Upper lobe of left lung (tissue), 6 donors: ENCODE measurements around the gene SRD5A1. TPM values are rescaled to one million over a fixed set of nuclear protein-coding genes. Genes with fewer than 3 reads are reported as not detected.
A peak's percentile ranks its signal among the peaks of the same experiment; 100 is the strongest.

ENCODE experiments used
- ATAC-seq, 2 donors: fragments of 200-7000 bp; cut with Tn5 transposase; one replicate each; pipeline ENCODE4 v1.9.1; 2022; ENCODE audit warnings: mild to moderate bottlenecking in 2 of 2, moderate library complexity in 2 of 2; ENCODE audit not compliant: low FRiP score in 2 of 2
- DNase-seq, 2 donors: peaks; one replicate each; pipeline ENCODE4 v3.0.0-alpha.2; 2019 to 2020
- H3K27ac ChIP-seq, 4 donors: fragments of 200-600 bp; sonication (generic); one replicate each; pipeline ENCODE4 v1.5.1; 2016 to 2019
- H3K27me3 ChIP-seq, 4 donors: fragments of 200-600 bp; sonication (generic); one replicate each; pipeline ENCODE4 v1.5.1; 2017 to 2019
- H3K36me3 ChIP-seq, 4 donors: fragments of 200-600 bp; sonication (generic); one replicate each; pipeline ENCODE4 v1.5.1; 2016 to 2019
- H3K4me1 ChIP-seq, 4 donors: fragments of 200-600 bp; sonication (generic); one replicate each; pipeline ENCODE4 v1.5.1; 2018 to 2019
- H3K4me3 ChIP-seq, 4 donors: fragments of 200-600 bp; sonication (generic); one replicate each; pipeline ENCODE4 v1.5.1; 2017 to 2019; ENCODE audit warnings: mild to moderate bottlenecking in 2 of 4, moderate library complexity in 1 of 4
- H3K9me3 ChIP-seq, 4 donors: fragments of 200-600 bp; sonication (generic); one replicate each; pipeline ENCODE4 v1.5.1; 2018 to 2019
- CTCF ChIP-seq, 6 experiments: fragments of 450-650 bp in 4 of 6; fragments of 200-600 bp in 2 of 6; sonication (generic) in 2 of 6; IDR thresholded peaks; one replicate each; pipeline ENCODE4 v1.5.1; 2016 to 2019; ENCODE audit warnings: antibody characterized with exemption in 6 of 6
- EP300 ChIP-seq, 4 donors: sonication (generic); formaldehyde crosslinking; IDR thresholded peaks; one replicate each; pipeline ENCODE4 v1.5.1; 2017; ENCODE audit warnings: antibody characterized with exemption in 4 of 4, control low read depth in 2 of 4
- POLR2A ChIP-seq, 4 donors: fragments of 450-650 bp; IDR thresholded peaks; one replicate each; pipeline ENCODE4 v1.5.1; 2016 to 2017; ENCODE audit warnings: antibody characterized with exemption in 4 of 4, mild to moderate bottlenecking in 2 of 4
- POLR2AphosphoS5 ChIP-seq, 2 donors: sonication (generic); formaldehyde crosslinking; IDR thresholded peaks; one replicate each; pipeline ENCODE4 v1.5.1; 2017; ENCODE audit warnings: antibody characterized with exemption in 2 of 2
- WGBS, 2 donors: methylation state at CpG; one replicate each; pipeline ENCODE4 v1.1.5; 2017 to 2018; 5-methylcytosine and 5-hydroxymethylcytosine counted together
- total RNA-seq, 6 donors: library from RNA; depleted of rRNA in 4 of 6; stranded (reverse); fragments of >200 nt in 4 of 6; gene quantifications; one replicate each; pipeline versions ENCODE4 v1.1.0 to v1.2.1, GENCODE V29; 2016 to 2021
- donor health status: DM: no; HTN: no; CAD: no; lungs with moderate emphysema.
- donor health status: DM: no; HTN: yes; CAD: no; lungs with severe emphysema.

SRD5A1 gene
- total RNA-seq, 6 donors from 2014 or later = 3.1 to 10.8 (median 8.8) TPM

- Histone ChIP-seq H3K27me3 (peaks cover 0 to 11% (median 5%) of the 10 kb centered on the region in 4 donors), H3K9me3 (no peaks in the 10 kb centered on the region), H3K4me1 (peaks cover 3 to 12% (median 9%) of the 10 kb centered on the region in 4 donors), H3K36me3 (no peaks in the 10 kb centered on the region), H3K4me3 (no peak overlapping the region), H3K27ac (no peak overlapping the region)
- peak in 1 of 2 donors; percentile 21 for ATAC-seq
- TF ChIP-seq EP300 (IDR thresholded peaks at IDR 0.05) (no peak), POLR2AphosphoS5 (IDR thresholded peaks at IDR 0.05) (no peak)
- whole genome bisulfite sequencing, 2 donors = 82 to 85% methylated on average over 15 of the region's 15 CpGs
- DNase-seq = no peak
Observed at GRCh38 chr5:6585939-6586646, 47.1 kb upstream of the SRD5A1 start.

GRCh38 chr5:6586647-6587042, 46.6 kb upstream of the SRD5A1 start:
- H3K4me1 ChIP-seq = peaks cover 3 to 12% (median 9%) of the 10 kb centered on the region in 4 donors
- H3K27me3 ChIP-seq = peaks cover 0 to 11% (median 5%) of the 10 kb centered on the region in 4 donors
- H3K9me3 ChIP-seq = no peaks in the 10 kb centered on the region
- DNase-seq (no peak), ATAC-seq (no peak)
- H3K36me3 ChIP-seq = no peaks in the 10 kb centered on the region
- no peak for TF ChIP-seq POLR2AphosphoS5 (IDR thresholded peaks at IDR 0.05)
- TF ChIP-seq CTCF (IDR thresholded peaks at IDR 0.05) = no peak
- no peak for TF ChIP-seq EP300 (IDR thresholded peaks at IDR 0.05)
- no peak for TF ChIP-seq POLR2A (IDR thresholded peaks at IDR 0.05)
- H3K27ac ChIP-seq = no peak overlapping the region
- H3K4me3 ChIP-seq = no peak overlapping the region
- 83% methylated on average over 5 of the region's 5 CpGs for WGBS, 2 donors

- Histone ChIP-seq H3K4me1 (peaks cover 3 to 12% (median 9%) of the 10 kb centered on the region in 4 donors), H3K36me3 (no peaks in the 10 kb centered on the region), H3K4me3 (no peak overlapping the region), H3K27ac (no peak overlapping the region), H3K27me3 (peaks cover 0 to 11% (median 5%) of the 10 kb centered on the region in 4 donors), H3K9me3 (no peaks in the 10 kb centered on the region)
- DNase-seq (no peak), ATAC-seq (no peak)
- WGBS, 2 donors = 83 to 86% methylated on average over 9 of the region's 9 CpGs
- no peak for TF ChIP-seq POLR2AphosphoS5 (IDR thresholded peaks at IDR 0.05)
- no peak for TF ChIP-seq CTCF (IDR thresholded peaks at IDR 0.05)
- no peak for TF ChIP-seq EP300 (IDR thresholded peaks at IDR 0.05)
- TF ChIP-seq POLR2A (IDR thresholded peaks at IDR 0.05) = no peak
Observed at GRCh38 chr5:6587171-6587570, 46.1 kb upstream of the SRD5A1 start.

- 60 to 72% methylated on average over 2 of the region's 2 CpGs for WGBS, 2 donors
- ATAC-seq = no peak
- H3K27me3 ChIP-seq = no peaks in the 10 kb centered on the region
- H3K9me3 ChIP-seq = no peaks in the 10 kb centered on the region
- H3K27ac ChIP-seq = no peak overlapping the region
- TF ChIP-seq POLR2AphosphoS5 (IDR thresholded peaks at IDR 0.05) (no peak), CTCF (IDR thresholded peaks at IDR 0.05) (no peak), POLR2A (IDR thresholded peaks at IDR 0.05) (no peak), EP300 (IDR thresholded peaks at IDR 0.05) (no peak)
- H3K4me3 ChIP-seq = no peak overlapping the region
- H3K4me1 ChIP-seq = no peaks in the 10 kb centered on the region
- H3K36me3 ChIP-seq = peaks cover 0 to under 1% (median 0%) of the 10 kb centered on the region in 4 donors
- DNase-seq = no peak
Observed at GRCh38 chr5:6590581-6590980, 42.7 kb upstream of the SRD5A1 start.

- H3K36me3 ChIP-seq = peaks cover 0 to 12% (median 6%) of the 10 kb centered on the region in 4 donors
- H3K4me1 ChIP-seq = no peaks in the 10 kb centered on the region
- no peaks in the 10 kb centered on the region for H3K27me3 ChIP-seq
- 90 to 92% methylated on average over 9 to 12 of the region's 12 CpGs for WGBS, 2 donors
- H3K9me3 ChIP-seq = no peaks in the 10 kb centered on the region
- no peak overlapping the region for H3K27ac ChIP-seq
- ATAC-seq = no peak
- TF ChIP-seq EP300 (IDR thresholded peaks at IDR 0.05) = no peak
- TF ChIP-seq POLR2A (IDR thresholded peaks at IDR 0.05) = no peak
- no peak for TF ChIP-seq CTCF (IDR thresholded peaks at IDR 0.05)
- TF ChIP-seq POLR2AphosphoS5 (IDR thresholded peaks at IDR 0.05) = no peak
- no peak for DNase-seq
- H3K4me3 ChIP-seq = no peak overlapping the region
Observed at GRCh38 chr5:6591671-6592288, 41.5 kb upstream of the SRD5A1 start.
